Testis (tissue), 2 donors: ENCODE measurements around the gene TRAPPC12.

Experiments used
- CTCF ChIP-seq, 3 experiments: fragments of 450-650 bp in 2 of 3; fragments of 200-600 bp in 1 of 3; sonication (generic) in 1 of 3; IDR thresholded peaks; one replicate each; pipeline ENCODE4 v1.5.1; 2016 to 2019; ENCODE audit warnings: antibody characterized with exemption in 3 of 3, mild to moderate bottlenecking in 2 of 3, moderate library complexity in 1 of 3
- POLR2A ChIP-seq: fragments of 450-650 bp; IDR thresholded peaks from one replicate; pipeline ENCODE4 v1.6.1; 2017; ENCODE audit warnings: antibody characterized with exemption, mild to moderate bottlenecking, moderate library complexity

DNA sequence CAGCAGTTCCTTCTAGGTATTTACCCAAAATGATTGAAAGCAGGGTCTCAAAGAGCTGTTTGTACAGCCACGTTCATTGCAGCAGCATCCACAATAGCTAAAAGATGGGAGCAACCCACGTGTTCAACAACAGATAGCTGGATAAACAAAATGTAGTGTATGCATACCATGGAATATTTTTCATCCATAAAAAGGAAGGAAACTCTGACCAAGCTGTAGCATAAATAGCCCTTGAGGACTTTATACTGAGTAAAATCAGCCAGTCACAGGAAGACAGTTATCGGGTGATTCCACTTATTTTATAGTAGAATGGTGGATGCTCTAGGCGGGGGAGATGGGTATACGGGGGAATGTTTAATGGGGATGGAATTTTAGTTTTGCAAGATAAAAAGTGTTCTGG, 7.5 kb downstream of the TRAPPC12 start:
- TF ChIP-seq CTCF (IDR thresholded peaks at IDR 0.05) = no peak
- TF ChIP-seq POLR2A = no peak
